Heart left ventricle (tissue), 16 donors: ENCODE data around the gene LRP10. TPM values are rescaled to one million over a fixed set of nuclear protein-coding genes. Genes with fewer than 3 reads are reported as not detected.

Source experiments
- ATAC-seq, 4 donors: fragments of 200-7000 bp; cut with Tn5 transposase; one replicate each; pipeline ENCODE4 v1.9.1; 2020 to 2022; ENCODE audit warnings: moderate library complexity in 4 of 4, mild to moderate bottlenecking in 3 of 4, moderate number of reproducible peaks in 1 of 4
- DNase-seq, 5 donors: peaks; one replicate each; pipeline ENCODE4 v3.0.0-alpha.2; 2020
- H3K27ac ChIP-seq, 12 donors: fragments of 200-600 bp; sonication (generic) in 4 of 12; one replicate each; pipeline versions ENCODE4 v1.5.0 to v1.8.0; 2016 to 2022; ENCODE audit warnings: mild to moderate bottlenecking in 2 of 12
- H3K27me3 ChIP-seq, 9 donors: fragments of 200-600 bp; sonication (generic) in 2 of 9; one replicate each; pipeline versions ENCODE4 v1.5.1 to v1.8.0; 2016 to 2022; ENCODE audit warnings: mild to moderate bottlenecking in 3 of 9
- H3K36me3 ChIP-seq, 9 donors: fragments of 200-600 bp; sonication (generic) in 2 of 9; one replicate each; pipeline versions ENCODE4 v1.5.0 to v1.8.0; 2018 to 2022; ENCODE audit warnings: mild to moderate bottlenecking in 2 of 9
- H3K4me1 ChIP-seq, 12 donors: fragments of 200-600 bp; sonication (generic) in 4 of 12; one replicate each; pipeline versions ENCODE4 v1.5.0 to v1.8.0; 2016 to 2022; ENCODE audit warnings: mild to moderate bottlenecking in 3 of 12
- H3K4me3 ChIP-seq, 12 donors: fragments of 200-600 bp; sonication (generic) in 4 of 12; one replicate each; pipeline versions ENCODE4 v1.5.0 to v1.8.0; 2017 to 2022; ENCODE audit warnings: mild to moderate bottlenecking in 9 of 12, moderate library complexity in 4 of 12
- H3K9me3 ChIP-seq, 12 donors: fragments of 200-600 bp; sonication (generic) in 4 of 12; one replicate each; pipeline versions ENCODE4 v1.5.0 to v1.8.0; 2016 to 2022; ENCODE audit warnings: mild to moderate bottlenecking in 1 of 12
- CTCF ChIP-seq, 12 donors: fragments of 200-600 bp; sonication (generic) in 4 of 12; IDR thresholded peaks; one replicate each; pipeline versions ENCODE4 v1.5.0 to v1.8.0; 2018 to 2022; ENCODE audit warnings: antibody characterized with exemption in 12 of 12, mild to moderate bottlenecking in 5 of 12
- POLR2A ChIP-seq, 2 donors: fragments of 450-650 bp; IDR thresholded peaks; one replicate each; pipeline ENCODE4 v1.6.1; 2017; ENCODE audit warnings: antibody characterized with exemption in 2 of 2, mild to moderate bottlenecking in 2 of 2, moderate library complexity in 2 of 2
- WGBS, 4 donors: extraction: QIAGEN DNeasy Blood & Tissue Kit in 2 of 4; methylation state at CpG; one replicate each; pipeline versions ENCODE4 v1.1.5 to v1.1.7; 2013 to 2018; 5-methylcytosine and 5-hydroxymethylcytosine counted together
- intact Hi-C, 10 donors: fragments of 100-400 bp; cut with DNase I; formaldehyde crosslinking; loops; one replicate each; pipeline versions ENCODE4 v1.11.1 to v1.14.2; 2022
- long read RNA-seq, 3 donors: library from polyadenylated mRNA; unstranded; transcript quantifications; one replicate each; pipeline ENCODE4 v2.0.0, GENCODE V29; 2020 to 2021
- polyA plus RNA-seq, 2 donors: library from polyadenylated mRNA; stranded (reverse); fragments of 200-250 nt; gene quantifications; one replicate each; pipeline ENCODE4 v1.2.3, GENCODE V29; 2013
- total RNA-seq, 9 donors: library from RNA; depleted of rRNA in 2 of 9; stranded (reverse); fragments of >200 nt in 2 of 9; fragmentation: NEBNext Ultra II Directional in 3 of 9; extraction: Animal tissue kit (Norgen Biotek cat#: 25700) in 3 of 9; gene quantifications; one replicate each; pipeline versions ENCODE4 v1.1.0 to v1.2.4, GENCODE V29; 2016 to 2023
- donor health status: ischemic (EF 13 %, LVEDD 7.1; RV severe dilation, severe dysfunction).
- donor health status: healthy with polysubstance abuse.
- donor health status: DM: no; HTN: yes; CAD: no.
- donor health status: DM: no; HTN: no; CAD: no.
- donor health status: ischemic (EF 25% LVEDD 6.9; RV normal size, moderate dysfunction).
- donor health status: ischemic (EF 25% LVEDD 5.7; RV mildly dilated, moderate dysfunction).
- donor health status: healthy.
- donor health status: DM: yes; HTN: yes; CAD: no.
- donor health status: ischemic (EF 35%, LVEDD 5.7; RV mildly dilated, moderate dysfunction).
- donor health status: nonischemic (EF 11% LVEDD 7.7; RV severe dilation, severe dysfunction).
- donor health status: DM: yes; HTN: yes; CAD: no.
- donor health status: PGD.
- donor health status: ischemic (EF 29% LVEDD 5.4; RV normal size, mild dysfunction).
- donor health status: nonischemic (EF 23%, LVEDD 6.1; RV moderate dilation, normal function).

LRP10 gene, protein sequence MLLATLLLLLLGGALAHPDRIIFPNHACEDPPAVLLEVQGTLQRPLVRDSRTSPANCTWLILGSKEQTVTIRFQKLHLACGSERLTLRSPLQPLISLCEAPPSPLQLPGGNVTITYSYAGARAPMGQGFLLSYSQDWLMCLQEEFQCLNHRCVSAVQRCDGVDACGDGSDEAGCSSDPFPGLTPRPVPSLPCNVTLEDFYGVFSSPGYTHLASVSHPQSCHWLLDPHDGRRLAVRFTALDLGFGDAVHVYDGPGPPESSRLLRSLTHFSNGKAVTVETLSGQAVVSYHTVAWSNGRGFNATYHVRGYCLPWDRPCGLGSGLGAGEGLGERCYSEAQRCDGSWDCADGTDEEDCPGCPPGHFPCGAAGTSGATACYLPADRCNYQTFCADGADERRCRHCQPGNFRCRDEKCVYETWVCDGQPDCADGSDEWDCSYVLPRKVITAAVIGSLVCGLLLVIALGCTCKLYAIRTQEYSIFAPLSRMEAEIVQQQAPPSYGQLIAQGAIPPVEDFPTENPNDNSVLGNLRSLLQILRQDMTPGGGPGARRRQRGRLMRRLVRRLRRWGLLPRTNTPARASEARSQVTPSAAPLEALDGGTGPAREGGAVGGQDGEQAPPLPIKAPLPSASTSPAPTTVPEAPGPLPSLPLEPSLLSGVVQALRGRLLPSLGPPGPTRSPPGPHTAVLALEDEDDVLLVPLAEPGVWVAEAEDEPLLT
- total RNA-seq (100 to 1,000 TPM in 3 of 9 donors, 10 to 100 TPM in 6; 47.9 to 128 (median 64.5) TPM), polyA plus RNA-seq (10 to 100 TPM; 11.0 to 99.9 TPM)
- long read RNA-seq, donor 1, full-length matches to known transcripts: 43 of 82 reads
- long read RNA-seq, donor 1, partial matches to known transcripts: 8 of 82 reads
- long read RNA-seq, donor 1, other reads (novel, unspliced or antisense): 31 of 82 reads
- long read RNA-seq, donor 2, full-length matches to known transcripts: 60 of 131 reads
- long read RNA-seq, donor 2, partial matches to known transcripts: 36 of 131 reads
- long read RNA-seq, donor 2, other reads (novel, unspliced or antisense): 35 of 131 reads
- long read RNA-seq, donor 3, full-length matches to known transcripts: 76 of 152 reads
- long read RNA-seq, donor 3, partial matches to known transcripts: 19 of 152 reads
- long read RNA-seq, donor 3, other reads (novel, unspliced or antisense): 57 of 152 reads

- WGBS, 4 donors: 0 to 1% (median 1%) methylated on average over 18 to 50 of the region's 50 CpGs
- peak; percentile 94 to 96 (median 95) for DNase-seq
- H3K36me3 ChIP-seq: peaks cover 0 to 35% (median 33%) of the 10 kb centered on the region in 9 donors
- peak within 1 kb of the TSS; percentile 66 to 100 (median 95) for H3K4me3 ChIP-seq
- H3K27ac ChIP-seq: peak within 1 kb of the TSS; percentile 90 to 100 (median 98)
- no peaks in the 10 kb centered on the region for H3K9me3 ChIP-seq
- intact Hi-C loops: loop anchor here in 4 of 10 donors (1.0 to 5.0 kb wide), 3 partner anchors 29 to 56 kb away; partner anchors contain the start of genes RBM23 (in 2 of the 4) and PRMT5 (in 1 of the 4)
- peaks cover 4 to 31% (median 17%) of the 10 kb centered on the region in 12 donors for H3K4me1 ChIP-seq
- peak; percentile 95 to 97 (median 96) for ATAC-seq
- peak in 1 of 2 donors; percentile 83 for TF ChIP-seq POLR2A (IDR thresholded peaks at IDR 0.05)
- peak in 1 of 12 donors; percentile 11 for TF ChIP-seq CTCF (IDR thresholded peaks at IDR 0.05)
- H3K27me3 ChIP-seq: no peaks in the 10 kb centered on the region
Observed at GRCh38 chr14:22871224-22872032, at the start of gene LRP10. Gene LRP10 (plus strand): TSS chr14:22871740. CDS start chr14:22872304, 564 bp downstream.

GRCh38 chr14:22822016-22822570, 49.4 kb upstream of the LRP10 start:
- no peaks in the 10 kb centered on the region for H3K27me3 ChIP-seq
- 50 to 62% (median 60%) methylated on average over 31 to 32 of the region's 32 CpGs for WGBS, 4 donors
- TF ChIP-seq CTCF (IDR thresholded peaks at IDR 0.05): no peak
- TF ChIP-seq POLR2A (IDR thresholded peaks at IDR 0.05): no peak
- H3K27ac ChIP-seq: peak overlapping the region in 7 of 12 donors; percentile 11 to 70 (median 24)
- H3K9me3 ChIP-seq: no peaks in the 10 kb centered on the region
- peak in 1 of 4 donors; percentile 3 for ATAC-seq
- peak overlapping the region in 11 of 12 donors; percentile 14 to 59 (median 51) for H3K4me3 ChIP-seq
- peaks cover 0 to 58% (median 22%) of the 10 kb centered on the region in 12 donors for H3K4me1 ChIP-seq
- no peaks in the 10 kb centered on the region for H3K36me3 ChIP-seq
- DNase-seq: no peak
- intact Hi-C loops: loop anchor here in 9 of 10 donors (1.0 to 10.0 kb wide), 7 partner anchors 31 to 437 kb away; no protein-coding TSS in a partner anchor

DNA sequence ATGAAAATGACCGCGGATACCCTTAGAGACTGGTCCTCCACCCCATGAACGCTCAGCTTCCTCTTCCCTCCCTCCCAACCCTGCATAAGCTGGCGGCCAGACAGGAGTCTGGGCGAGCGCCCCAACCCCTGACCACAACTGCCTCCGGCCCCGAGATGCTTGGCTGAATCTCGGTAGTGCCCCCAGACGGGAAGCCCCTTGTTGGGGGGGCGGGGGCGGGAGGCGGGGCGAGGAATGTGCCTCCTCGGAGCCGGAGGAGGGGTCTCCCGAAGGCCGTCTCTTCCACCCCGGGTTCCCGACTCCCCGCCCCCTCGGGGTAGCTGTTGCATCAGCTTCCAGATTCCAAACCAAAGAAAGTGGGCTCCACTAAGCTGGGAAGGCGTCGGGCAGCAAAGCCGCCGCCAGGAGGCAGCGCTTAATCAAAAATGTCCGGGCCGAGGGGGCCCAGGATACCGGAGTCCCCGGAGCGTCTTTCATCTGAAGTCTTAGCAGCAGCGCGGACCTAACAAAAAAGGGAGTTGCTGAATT, 48.9 kb upstream of the LRP10 start:
- H3K9me3 ChIP-seq: no peaks in the 10 kb centered on the region
- no peaks in the 10 kb centered on the region for H3K27me3 ChIP-seq
- no peaks in the 10 kb centered on the region for H3K36me3 ChIP-seq
- DNase-seq (peak; percentile 72 to 86 (median 79)), ATAC-seq (peak; percentile 76 to 91 (median 85))
- peaks cover 0 to 54% (median 21%) of the 10 kb centered on the region in 12 donors for H3K4me1 ChIP-seq
- H3K27ac ChIP-seq: peak overlapping the region in 7 of 12 donors; percentile 11 to 70 (median 24)
- H3K4me3 ChIP-seq: peak overlapping the region in 11 of 12 donors; percentile 14 to 59 (median 51)
- WGBS, 4 donors: 1 to 2% (median 1%) methylated on average over 20 to 34 of the region's 34 CpGs
- intact Hi-C loops: loop anchor here (1.0 to 10.0 kb wide), 7 partner anchors 30 to 438 kb away; no protein-coding TSS in a partner anchor
- TF ChIP-seq POLR2A (IDR thresholded peaks at IDR 0.05) (no peak), CTCF (IDR thresholded peaks at IDR 0.05) (peak; percentile 71 to 98 (median 92))
